Lower lobe of right lung (tissue), 2 donors: Measurements from ENCODE around the gene KSR2. TPM values are rescaled to one million over a fixed set of nuclear protein-coding genes. Genes with fewer than 3 reads are reported as not detected.

Experiments used
- ATAC-seq, 2 donors: fragments of 200-7000 bp; cut with Tn5 transposase; one replicate each; pipeline ENCODE4 v1.9.1; 2020 to 2022; ENCODE audit warnings: mild to moderate bottlenecking in 2 of 2, moderate library complexity in 2 of 2
- DNase-seq: peaks from one replicate; pipeline ENCODE4 v3.0.0-alpha.2; 2020
- H3K27ac ChIP-seq: fragments of 200-600 bp; one replicate; pipeline ENCODE4 v1.8.0; 2022
- H3K27me3 ChIP-seq: fragments of 200-600 bp; one replicate; pipeline ENCODE4 v1.8.0; 2022; ENCODE audit warnings: low read depth
- H3K36me3 ChIP-seq: fragments of 200-600 bp; one replicate; pipeline ENCODE4 v1.8.0; 2022; ENCODE audit warnings: mild to moderate bottlenecking
- H3K4me1 ChIP-seq: fragments of 200-600 bp; one replicate; pipeline ENCODE4 v1.8.0; 2022
- H3K4me3 ChIP-seq: fragments of 200-600 bp; one replicate; pipeline ENCODE4 v1.8.0; 2022; ENCODE audit warnings: mild to moderate bottlenecking
- H3K9me3 ChIP-seq: fragments of 200-600 bp; one replicate; pipeline ENCODE4 v1.8.0; 2022
- CTCF ChIP-seq: fragments of 200-600 bp; IDR thresholded peaks from one replicate; pipeline ENCODE4 v1.8.0; 2022; ENCODE audit warnings: antibody characterized with exemption, mild to moderate bottlenecking
- intact Hi-C: fragments of 100-400 bp; cut with DNase I; formaldehyde crosslinking; loops from one replicate; pipeline ENCODE4 v1.11.0; 2022
- total RNA-seq: library from RNA; stranded (reverse); fragmentation: NEBNext Ultra II Directional; extraction: Animal tissue kit (Norgen Biotek cat#: 25700); gene quantifications from one replicate; pipeline ENCODE4 v1.2.1, GENCODE V29; 2021
- donor health status: DM: no; HTN: yes; CAD: no; lungs with severe emphysema.

The KSR2 gene
- total RNA-seq, 1 donor from 2014 or later: 1.0 TPM

- TF ChIP-seq CTCF: no peak
- Histone ChIP-seq H3K9me3 (no peaks in the 10 kb centered on the region), H3K4me3 (no peak overlapping the region), H3K27me3 (no peaks in the 10 kb centered on the region), H3K27ac (no peak overlapping the region), H3K36me3 (no peaks in the 10 kb centered on the region), H3K4me1 (no peaks in the 10 kb centered on the region)
- intact Hi-C loops: no loop called here
- ATAC-seq: peak in 1 of 2 donors; percentile 72
- DNase-seq: no peak
These were observed 283.5 kb downstream of the KSR2 start for GRCh38 chr12:117685110-117685926.

GRCh38 chr12:117684471-117684870 lies 284.3 kb downstream of the KSR2 start:
- no peak for ATAC-seq
- H3K9me3 ChIP-seq: no peaks in the 10 kb centered on the region
- H3K4me1 ChIP-seq: no peaks in the 10 kb centered on the region
- intact Hi-C loops: no loop called here
- H3K27me3 ChIP-seq: no peaks in the 10 kb centered on the region
- no peak for DNase-seq
- TF ChIP-seq CTCF: no peak
- no peak overlapping the region for H3K4me3 ChIP-seq
- H3K36me3 ChIP-seq: no peaks in the 10 kb centered on the region
- H3K27ac ChIP-seq: no peak overlapping the region

- no peak for ATAC-seq
- intact Hi-C loops: no loop called here
- Histone ChIP-seq H3K9me3 (no peaks in the 10 kb centered on the region), H3K4me3 (no peak overlapping the region), H3K36me3 (no peaks in the 10 kb centered on the region), H3K27ac (no peak overlapping the region), H3K4me1 (no peaks in the 10 kb centered on the region), H3K27me3 (no peaks in the 10 kb centered on the region)
- TF ChIP-seq CTCF: no peak
- DNase-seq: no peak
These were observed 288.5 kb downstream of the KSR2 start for GRCh38 chr12:117680312-117680711.

- no peaks in the 10 kb centered on the region for H3K36me3 ChIP-seq
- no peaks in the 10 kb centered on the region for H3K4me1 ChIP-seq
- TF ChIP-seq CTCF: no peak
- H3K4me3 ChIP-seq: no peak overlapping the region
- ATAC-seq (no peak), DNase-seq (no peak)
- intact Hi-C loops: no loop called here
- H3K27me3 ChIP-seq: no peaks in the 10 kb centered on the region
- no peak overlapping the region for H3K27ac ChIP-seq
- H3K9me3 ChIP-seq: no peaks in the 10 kb centered on the region
These were observed 289.0 kb downstream of the KSR2 start for GRCh38 chr12:117679776-117680175.

GRCh38 chr12:117674763-117675162 lies 294.0 kb downstream of the KSR2 start:
- no peak for DNase-seq

More at GRCh38 chr12:117674763-117675162, 294.0 kb downstream of the KSR2 start:
- ATAC-seq: no peak
- intact Hi-C loops: no loop called here
- H3K4me1 ChIP-seq: no peaks in the 10 kb centered on the region
- no peak for TF ChIP-seq CTCF
- H3K36me3 ChIP-seq: no peaks in the 10 kb centered on the region
- H3K9me3 ChIP-seq: no peaks in the 10 kb centered on the region
- no peaks in the 10 kb centered on the region for H3K27me3 ChIP-seq
- H3K4me3 ChIP-seq: no peak overlapping the region
- no peak overlapping the region for H3K27ac ChIP-seq
